Measurements from ENCODE around the gene TBC1D3B.

- TF ChIP-seq CTCF (IDR thresholded peaks at IDR 0.05; ENCODE audit: borderline replicate concordance, extremely low read depth, low read length, poor library complexity, severe bottlenecking) (no peak), EZH2 (IDR thresholded peaks at IDR 0.05; ENCODE audit: borderline replicate concordance, low read depth, low read length, severe bottlenecking) (no peak)
These were observed 33.6 kb downstream of the TBC1D3B start for GRCh38 chr17:36142806-36143205.

All from DND-41 (cell line).